Skin epidermis (tissue), 12 donors: Measurements from ENCODE around the gene TLE6.
"Not testable (repeated sequence)": the region's sequence is repeated elsewhere in the genome, so short reads cannot be mapped to it uniquely, and the experiment has no call there.

Experiments
- H3K27ac ChIP-seq, 21 experiments: fragments of 200-600 bp; sonication (generic) in 11 of 21; one replicate each; pipeline ENCODE4 v1.5.0; 2020; ENCODE audit warnings: mild to moderate bottlenecking in 3 of 21, inconsistent platforms in 2 of 21, moderate library complexity in 2 of 21
- H3K4me3 ChIP-seq, 7 experiments: fragments of 200-600 bp; sonication (generic) in 2 of 7; one replicate each; pipeline ENCODE4 v1.5.0; 2020; ENCODE audit warnings: inconsistent platforms in 2 of 7, mild to moderate bottlenecking in 2 of 7, moderate library complexity in 1 of 7

TLE6 gene

DNA sequence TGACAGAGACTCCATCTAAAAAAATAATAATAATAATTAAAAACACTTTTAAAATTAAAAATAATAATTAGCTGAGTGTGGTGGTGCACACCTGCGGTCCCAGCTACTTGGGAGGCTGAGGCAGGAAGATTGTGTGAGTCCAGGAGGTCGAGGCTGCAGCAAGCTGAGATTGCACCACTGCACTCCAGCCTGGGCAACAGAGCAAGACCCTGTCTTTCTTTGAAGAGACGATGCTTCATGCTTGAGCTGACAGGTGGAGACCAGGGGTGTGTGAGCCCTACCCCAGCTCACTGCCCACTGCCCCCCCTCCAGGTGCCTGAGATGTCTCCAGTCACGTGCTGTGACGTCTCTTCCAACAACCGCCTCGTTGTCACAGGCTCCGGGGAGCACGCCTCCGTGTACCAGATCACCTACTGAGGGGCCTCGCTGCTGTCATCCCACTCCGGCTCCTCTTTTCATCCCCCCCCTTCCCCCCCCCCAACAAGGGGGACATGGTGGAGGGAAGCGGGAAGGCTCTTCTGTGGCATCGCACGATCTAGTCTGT lies 17.3 kb downstream of the TLE6 start:
- Histone ChIP-seq H3K27ac (no peak overlapping the region), H3K4me3 (no peak overlapping the region)

DNA sequence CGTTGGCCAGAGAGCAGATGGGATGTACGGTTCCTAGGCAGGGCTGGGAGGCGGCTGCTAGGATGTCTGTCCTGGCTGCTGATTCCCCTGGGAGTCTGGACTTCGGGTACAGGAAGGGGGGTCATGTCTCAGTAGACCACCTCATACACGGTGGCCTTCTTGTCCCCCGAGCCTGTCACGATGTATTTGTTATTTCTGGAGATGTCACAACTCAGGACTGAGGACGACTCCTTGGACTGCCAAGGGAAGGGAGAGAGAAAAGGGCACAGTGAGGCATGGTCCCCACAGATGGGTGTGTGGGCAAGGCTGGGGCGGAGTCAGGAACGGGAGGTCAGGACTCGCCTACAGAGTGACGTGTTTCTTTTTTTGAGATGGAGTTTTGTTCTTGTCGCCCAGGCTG lies 20.4 kb downstream of the TLE6 start:
- H3K4me3 ChIP-seq = no peak overlapping the region
- no peak overlapping the region for H3K27ac ChIP-seq

DNA sequence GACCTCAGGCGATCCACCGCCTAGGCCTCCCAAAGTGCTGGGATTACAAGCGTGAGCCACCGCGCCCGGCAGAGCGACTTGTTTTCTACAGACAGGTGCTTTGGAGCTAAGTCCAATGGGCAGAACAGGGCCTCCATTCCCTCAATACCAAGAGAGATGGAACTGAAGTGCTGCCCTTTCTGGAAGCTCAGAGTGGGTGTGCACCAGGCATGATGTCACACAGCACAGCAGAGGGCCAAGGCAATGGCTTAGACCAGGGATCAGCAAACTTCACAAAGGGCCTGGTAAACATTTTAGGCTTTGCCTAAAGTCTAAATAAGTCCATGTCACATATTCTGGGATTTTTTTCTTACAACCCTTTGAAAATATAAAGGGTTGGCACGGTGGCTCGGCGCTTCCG lies 21.3 kb downstream of the TLE6 start:
- Histone ChIP-seq H3K27ac (no peak overlapping the region), H3K4me3 (no peak overlapping the region)

DNA sequence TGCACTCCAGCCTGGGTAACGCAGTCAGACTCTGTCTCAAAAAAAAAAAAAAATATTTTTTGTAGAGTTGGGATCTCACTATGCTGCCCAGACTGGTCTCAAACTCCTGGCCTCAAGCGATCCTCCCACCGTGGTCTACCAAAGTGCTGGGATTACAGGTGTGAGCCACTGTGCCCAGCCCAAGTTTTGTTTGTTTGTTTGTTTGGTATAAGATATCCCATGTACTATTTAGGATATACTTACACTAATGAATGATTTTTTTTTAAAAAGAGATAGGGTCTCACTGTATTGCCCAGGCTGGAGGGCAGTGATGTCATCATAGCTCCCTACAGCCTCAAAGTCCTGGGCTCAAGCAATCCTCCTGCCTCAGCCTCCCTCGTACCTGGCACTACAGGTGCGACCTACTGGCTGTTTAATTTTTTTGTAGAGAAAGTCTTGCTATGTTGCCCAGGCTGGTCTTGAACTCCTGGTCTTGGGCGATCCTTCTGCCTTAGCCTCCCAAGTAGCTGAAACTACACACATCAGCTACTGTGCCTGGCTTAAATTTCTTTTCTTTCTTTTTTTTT lies 24.0 kb downstream of the TLE6 start:
- Histone ChIP-seq H3K4me3 (no peak overlapping the region), H3K27ac (no peak overlapping the region)

DNA sequence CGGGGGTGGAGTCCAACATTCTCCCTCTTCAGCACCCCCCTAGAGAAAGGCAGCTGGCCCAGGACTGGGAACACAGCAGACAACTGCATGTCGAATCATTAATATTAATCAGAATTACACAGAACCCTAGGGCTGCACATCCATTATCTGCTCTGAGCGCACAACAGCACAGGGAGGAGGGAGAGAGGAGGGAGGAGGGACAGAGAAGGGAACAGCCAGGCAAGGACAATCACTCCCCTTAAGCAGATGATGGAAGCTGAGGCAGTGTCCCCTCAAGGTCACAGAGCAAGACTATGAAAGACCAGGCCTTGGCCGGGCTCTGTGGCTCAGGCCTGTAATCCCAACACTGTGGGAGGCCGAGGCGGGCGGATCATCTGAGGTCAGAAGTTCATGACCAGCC lies 25.7 kb downstream of the TLE6 start:
- Histone ChIP-seq H3K4me3 (no peak overlapping the region), H3K27ac (no peak overlapping the region)

DNA sequence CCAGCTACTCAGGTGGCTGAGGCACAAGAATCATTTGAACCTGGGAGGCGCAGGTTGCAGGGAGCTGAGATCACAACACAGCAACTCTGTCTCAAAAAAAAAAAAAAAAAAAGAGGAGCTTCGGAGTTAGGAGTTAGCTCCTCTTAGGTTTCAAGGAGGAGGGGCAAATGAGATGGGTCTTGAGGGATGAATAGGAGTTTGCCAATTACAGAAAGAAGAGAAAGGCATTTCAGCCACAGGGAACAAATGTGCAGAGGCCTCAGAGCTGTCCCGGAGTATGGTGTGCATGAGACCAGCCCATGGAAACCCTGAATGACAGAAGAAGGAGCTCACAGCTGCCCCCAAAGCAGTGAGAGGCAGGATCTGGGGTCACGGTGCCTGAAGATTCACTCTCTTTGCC lies 27.2 kb downstream of the TLE6 start:
- no peak overlapping the region for H3K4me3 ChIP-seq
- no peak overlapping the region for H3K27ac ChIP-seq

DNA sequence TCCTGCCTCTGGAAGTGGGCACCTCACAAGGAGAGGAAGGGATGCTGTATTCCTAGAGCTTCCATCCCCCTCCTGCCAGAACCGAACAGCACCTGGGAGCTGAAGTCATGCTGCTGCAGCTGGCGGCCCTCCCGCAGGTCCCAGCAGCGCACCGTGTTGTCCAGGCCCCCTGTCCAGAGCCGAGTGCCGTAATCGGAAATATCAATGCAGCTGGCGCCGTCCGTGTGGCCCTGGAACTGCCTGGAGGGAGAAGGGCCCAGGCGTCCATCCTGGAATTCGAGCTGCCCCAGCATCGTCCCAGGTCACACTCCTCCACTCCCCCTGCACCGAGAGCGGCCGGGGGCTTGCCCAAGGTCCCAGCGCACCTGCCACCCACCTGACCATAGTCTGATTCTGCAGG lies 28.0 kb downstream of the TLE6 start:
- Histone ChIP-seq H3K27ac (no peak overlapping the region), H3K4me3 (no peak overlapping the region)

DNA sequence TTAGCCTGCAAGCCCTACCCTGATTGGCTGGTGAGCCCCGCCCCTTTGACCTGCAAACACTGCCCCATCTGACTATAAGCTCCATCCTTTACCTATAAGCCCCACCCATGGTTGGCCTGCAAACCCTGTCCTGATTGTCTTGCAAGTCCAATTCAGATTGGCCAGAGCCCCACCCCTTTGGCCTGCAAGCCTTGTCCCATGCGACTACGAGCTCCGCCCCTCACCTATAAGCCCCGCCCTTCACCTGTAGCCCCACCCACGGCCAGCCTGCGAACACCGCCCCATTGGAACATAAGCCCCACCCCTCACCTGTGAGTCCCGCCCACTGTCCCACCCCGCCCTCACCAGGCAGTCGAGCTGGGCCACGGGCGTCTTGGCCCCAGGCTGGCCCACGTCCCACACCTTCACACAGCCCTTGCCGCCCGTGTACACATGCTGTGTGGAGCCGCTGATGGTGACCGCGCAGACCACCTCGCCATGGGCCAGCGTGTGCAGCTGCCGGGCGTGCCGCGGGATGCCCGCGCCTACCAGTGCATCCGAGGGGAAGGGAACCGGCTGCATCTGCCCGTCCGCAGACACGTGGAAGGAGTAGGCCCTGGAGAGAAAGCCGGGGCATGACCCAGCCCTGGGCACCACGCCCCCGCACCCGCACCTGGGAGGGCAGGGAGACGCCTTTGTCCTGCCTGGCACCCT lies 28.9 kb downstream of the TLE6 start:
- Histone ChIP-seq H3K27ac (no peak overlapping the region), H3K4me3 (no peak overlapping the region)

DNA sequence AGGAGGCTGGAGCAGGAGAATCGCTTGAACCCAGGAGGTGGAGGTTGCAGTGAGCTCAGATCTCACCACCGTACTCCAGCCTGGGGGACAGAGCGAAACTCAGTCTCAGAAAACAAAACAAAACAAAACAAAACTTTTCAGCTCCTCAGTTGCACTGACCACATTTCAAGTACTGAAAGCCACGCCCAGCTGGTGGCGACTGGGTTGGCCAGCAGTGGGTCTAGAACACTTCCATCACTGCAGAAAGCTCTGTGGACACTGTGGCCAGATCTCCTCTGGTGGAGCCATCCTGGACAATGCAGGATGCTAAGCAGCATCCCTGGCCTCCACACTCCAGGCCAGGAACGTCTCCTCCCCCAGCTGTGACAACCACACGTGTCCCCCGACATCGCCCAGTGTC lies 30.6 kb downstream of the TLE6 start:
- H3K27ac ChIP-seq = no peak overlapping the region

DNA sequence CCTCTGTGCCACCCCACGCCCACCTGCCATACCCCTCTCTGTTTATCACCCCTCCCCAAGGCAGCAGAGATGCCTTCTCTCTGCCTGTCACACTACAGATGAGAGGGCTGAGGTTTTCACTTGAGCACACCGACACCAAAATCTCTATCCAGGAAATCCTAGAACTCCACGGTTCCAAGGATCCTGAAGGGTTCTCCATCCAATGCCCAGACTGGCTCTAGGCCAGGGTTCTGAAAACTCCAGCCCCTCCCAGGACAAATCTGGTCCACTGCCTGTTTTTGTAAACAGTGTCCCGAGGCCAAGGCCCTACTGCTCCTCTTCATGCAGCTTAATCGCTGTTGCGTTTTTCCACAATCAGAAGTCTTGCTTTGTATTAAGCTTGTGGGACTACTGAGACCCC lies 31.6 kb downstream of the TLE6 start:
- no peak overlapping the region for H3K27ac ChIP-seq
- H3K4me3 ChIP-seq = no peak overlapping the region

More for the DNA sequence above, 30.6 kb downstream of the TLE6 start:
- no peak overlapping the region for H3K4me3 ChIP-seq

DNA sequence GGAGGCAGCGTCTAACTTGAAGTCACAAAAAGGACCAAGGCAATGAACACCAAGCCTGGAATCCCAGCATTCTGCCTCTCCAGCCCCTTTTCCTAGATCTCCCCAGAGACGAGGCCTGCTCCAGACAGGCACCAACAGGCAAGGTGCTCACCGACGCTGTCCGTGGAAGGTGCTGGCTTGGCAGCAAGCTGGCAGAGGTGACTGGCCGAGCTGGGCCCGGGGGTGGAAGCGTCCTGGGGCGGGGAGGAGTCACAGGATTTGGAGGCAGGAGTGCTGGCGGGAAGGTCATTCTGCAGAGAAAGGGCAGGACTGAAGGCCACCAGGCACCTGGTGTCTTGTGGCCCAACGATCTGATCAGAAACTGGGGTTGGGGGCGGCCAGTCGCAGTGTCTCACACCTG lies 33.5 kb downstream of the TLE6 start:
- no peak overlapping the region for H3K4me3 ChIP-seq
- H3K27ac ChIP-seq = no peak overlapping the region

DNA sequence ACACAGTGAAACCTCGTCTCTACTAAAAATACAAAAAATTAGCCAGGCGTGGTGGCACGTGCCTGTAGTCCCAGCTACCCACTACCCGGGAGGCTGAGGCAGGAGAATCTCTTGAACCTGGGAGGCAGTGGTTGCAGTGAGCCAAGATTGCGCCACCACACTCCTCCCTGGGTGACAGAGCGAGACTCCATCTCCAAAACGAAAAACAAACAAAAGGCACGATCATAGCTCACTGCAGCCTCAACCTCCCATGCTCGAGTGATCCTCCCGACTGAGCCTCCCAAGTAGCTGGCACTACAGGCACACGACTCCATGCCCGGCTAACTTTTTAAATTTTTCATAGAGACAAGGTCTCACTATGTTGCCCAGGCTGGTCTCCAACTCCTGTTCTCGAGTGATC lies 34.7 kb downstream of the TLE6 start:
- not testable (repeated sequence) for H3K4me3 ChIP-seq, H3K27ac ChIP-seq

DNA sequence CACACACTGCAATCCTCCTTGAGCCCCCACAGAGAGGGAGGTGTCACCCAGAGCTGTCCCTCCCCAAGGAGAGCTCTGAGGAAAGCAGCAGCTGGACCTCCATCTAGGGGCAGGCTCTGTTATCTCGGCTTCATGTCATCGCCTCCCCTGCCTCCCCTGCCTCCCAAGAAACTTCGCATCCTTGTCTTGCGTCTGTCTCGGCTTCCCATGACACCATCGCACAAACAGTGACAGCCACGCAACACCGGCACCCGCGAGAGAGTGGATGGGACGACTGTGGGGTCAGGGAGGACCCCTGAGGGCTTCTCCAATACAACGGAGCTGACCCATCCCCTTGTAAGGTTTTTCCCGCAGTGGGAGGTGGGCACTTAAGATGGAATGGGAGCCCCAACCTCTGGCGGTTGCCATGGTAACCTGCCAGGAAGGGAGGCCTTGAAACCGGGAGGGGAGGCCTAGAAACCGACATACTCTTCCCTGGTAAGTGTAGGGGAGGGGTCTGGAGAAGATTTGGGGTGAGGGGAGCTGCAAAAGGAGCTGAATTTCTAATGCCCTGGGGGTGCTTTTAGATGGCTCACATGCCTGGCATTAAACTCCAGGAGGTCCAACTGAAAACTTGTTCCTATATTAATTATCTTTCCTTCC lies 35.4 kb downstream of the TLE6 start:
- H3K27ac ChIP-seq = no peak overlapping the region

DNA sequence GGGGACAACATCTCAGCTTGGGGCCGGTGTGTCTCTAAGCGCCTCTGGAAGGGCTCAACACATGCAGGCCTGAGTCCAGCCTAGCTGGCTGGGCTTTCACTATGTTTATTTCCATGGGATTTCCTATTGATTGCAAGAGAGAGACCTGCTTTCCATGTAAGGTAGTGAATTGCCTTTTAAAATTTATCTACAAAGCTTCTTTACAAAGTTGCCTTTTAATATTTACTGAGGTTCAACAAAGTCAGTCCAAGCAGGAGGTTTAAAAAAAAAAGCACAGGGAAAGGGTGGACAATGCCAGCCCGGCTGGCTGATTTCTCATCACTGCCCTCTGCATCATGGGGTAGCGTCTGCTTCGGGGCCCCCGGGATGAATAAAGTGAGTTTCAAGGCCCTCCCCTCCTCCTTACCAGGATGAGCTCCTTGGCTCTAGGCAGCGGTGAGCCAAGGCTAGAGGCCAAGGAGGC lies 35.9 kb downstream of the TLE6 start:
- no peak overlapping the region for H3K4me3 ChIP-seq

More for the DNA sequence above, 35.4 kb downstream of the TLE6 start:
- H3K4me3 ChIP-seq = no peak overlapping the region

DNA sequence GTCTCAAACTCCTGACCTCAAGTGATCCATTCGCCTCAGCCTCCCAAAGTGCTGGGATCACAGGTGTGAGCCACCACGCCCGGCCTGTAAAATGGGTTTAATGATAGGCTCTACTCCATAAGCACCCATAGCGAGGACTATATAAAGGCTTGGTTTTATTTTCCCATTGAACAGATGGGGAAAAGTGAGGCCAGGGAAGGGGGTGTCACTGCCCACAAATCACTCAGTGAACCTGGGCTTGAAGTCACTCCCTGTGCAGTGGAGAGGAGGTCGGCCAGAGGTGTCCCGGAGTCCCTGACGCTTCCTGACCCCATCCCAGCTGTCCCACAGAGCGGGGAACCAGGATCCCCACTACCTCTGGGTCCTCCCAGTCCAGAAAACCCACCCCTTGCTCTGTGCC lies 36.8 kb downstream of the TLE6 start:
- no peak overlapping the region for H3K4me3 ChIP-seq
- H3K27ac ChIP-seq = no peak overlapping the region

More for the DNA sequence above, 35.9 kb downstream of the TLE6 start:
- no peak overlapping the region for H3K27ac ChIP-seq

DNA sequence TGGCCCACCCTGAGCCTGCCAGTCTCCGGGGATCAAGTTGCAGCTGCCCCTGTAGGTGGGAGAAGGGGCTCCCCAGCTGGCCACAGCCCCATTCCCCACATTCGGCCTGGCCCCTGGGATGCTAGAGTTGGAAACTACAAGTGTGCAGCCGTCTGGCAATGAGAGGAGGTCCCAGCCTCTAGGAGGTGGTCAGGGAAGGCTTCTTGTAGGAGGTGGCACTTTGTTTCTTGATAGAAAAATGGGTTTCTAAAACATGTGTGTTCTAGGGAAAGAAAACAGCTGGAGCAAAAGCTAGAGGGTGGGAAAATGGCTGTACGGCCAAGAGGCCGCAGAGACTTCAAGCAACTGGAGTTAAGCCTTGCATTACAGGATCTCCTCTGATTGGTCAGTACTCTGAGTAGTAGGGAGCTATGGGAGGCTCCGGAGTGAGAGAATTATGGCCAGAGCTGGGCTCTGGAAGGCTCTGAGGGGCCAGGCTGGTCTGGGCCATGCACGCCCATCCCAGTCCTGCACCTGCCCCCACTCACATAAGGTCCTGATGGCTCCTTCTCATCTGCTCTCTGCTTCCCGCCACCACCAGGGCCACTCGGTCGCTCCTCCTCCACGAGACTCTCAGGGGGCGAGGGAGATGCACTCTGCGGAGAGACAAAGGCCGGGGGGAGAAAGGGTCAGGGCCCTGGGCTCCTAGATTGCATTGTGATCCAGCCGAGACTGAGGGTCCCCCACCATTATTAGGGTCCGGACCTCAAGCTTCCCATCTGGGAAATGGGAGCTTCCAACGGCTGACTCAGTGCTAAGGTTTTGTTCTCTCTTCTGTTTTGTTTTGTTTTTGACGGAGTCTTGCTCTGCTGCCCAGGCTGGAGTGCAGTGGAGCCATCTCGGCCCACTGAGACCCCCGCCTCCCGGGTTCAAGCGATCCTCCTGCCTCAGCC lies 38.0 kb downstream of the TLE6 start:
- no peak overlapping the region for H3K4me3 ChIP-seq
- H3K27ac ChIP-seq = no peak overlapping the region

DNA sequence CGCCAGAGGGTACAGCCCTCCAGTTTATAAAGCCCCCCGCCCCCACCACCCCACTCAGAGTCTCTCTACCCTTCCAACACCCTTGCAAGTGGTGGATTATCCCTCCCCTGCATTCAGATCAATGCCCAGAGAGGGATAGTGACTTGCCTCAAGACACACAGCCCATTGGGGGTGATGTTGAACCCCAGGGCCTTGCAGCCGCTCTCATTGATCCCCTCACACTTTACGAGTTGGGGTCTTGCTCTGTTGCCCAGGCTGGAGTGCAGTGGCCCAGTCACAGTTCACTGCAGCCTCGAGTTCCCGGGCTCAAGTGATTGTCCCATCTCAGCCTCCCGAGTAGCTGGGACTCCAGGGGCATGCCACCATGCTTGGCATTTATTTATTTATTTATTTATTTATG lies 40.6 kb downstream of the TLE6 start:
- no peak overlapping the region for H3K27ac ChIP-seq
- no peak overlapping the region for H3K4me3 ChIP-seq

DNA sequence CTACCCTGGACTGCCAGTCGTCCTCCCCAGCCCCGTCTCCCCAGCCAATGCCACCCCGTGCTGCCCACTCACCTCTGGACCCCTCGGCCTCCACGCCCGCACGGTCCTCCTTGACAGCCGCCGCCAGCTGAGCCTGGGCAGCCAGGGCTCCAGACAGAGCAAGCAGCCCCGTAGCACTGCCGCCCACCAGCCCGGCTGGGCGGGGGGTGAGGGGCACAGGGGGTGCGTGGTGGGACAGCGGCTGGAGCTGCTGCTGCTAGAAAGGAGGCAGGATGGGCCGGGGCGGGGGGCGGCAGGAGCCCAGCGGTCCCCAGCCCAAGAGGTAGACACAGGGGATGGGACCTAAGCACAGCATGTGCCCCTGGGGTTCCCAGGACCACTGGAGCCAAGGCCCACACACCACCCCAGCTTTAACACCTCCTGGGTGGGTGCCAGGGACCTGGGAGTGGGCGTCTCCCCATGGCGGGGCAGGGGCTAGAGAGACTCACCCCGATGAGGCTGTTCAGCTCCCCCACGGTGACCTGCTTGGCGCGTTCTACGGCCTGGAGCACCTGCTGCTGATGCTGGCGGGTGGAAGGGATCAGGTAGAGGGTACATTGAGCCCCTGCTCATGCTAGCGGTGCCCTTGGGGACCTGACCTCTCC lies 42.0 kb downstream of the TLE6 start:
- no peak overlapping the region for H3K4me3 ChIP-seq

DNA sequence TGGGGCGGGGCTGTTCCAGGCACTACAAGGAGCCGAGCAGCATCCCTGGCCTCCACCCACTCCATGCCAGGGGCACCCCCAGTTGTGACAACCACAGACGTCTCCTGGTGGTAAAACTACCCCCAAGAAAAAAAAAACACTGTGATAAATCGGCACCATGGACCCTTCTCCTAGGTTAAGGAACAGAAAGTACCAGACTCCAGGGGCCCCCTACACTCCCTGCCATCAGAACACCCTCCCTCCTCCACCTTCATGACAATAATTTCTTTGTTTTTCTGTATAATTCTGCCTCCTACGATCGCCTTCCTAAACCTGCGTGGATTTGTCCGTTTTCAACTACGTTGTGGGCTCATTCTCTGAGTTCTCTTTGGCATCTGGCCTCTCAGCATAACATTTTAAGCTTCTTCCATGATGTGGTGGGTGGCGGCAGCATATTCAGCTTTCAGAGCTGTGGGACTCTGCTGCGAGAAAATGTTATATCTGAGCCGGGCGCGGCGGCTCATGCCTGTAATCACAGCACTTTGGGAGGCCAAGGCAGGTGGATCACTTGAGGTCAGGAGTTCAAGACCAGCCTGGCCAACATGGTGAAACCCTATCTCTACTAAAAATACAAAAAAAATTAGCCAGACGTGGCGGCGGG lies 43.1 kb downstream of the TLE6 start:
- no peak overlapping the region for H3K27ac ChIP-seq

More for the DNA sequence above, 42.0 kb downstream of the TLE6 start:
- H3K27ac ChIP-seq = no peak overlapping the region

More for the DNA sequence above, 43.1 kb downstream of the TLE6 start:
- H3K4me3 ChIP-seq = no peak overlapping the region
